K562 (cell line): Measurements from ENCODE around the gene CENPN. TPM values are rescaled to one million over a fixed set of nuclear protein-coding genes. Genes with fewer than 3 reads are reported as not detected.

Source experiments
- ATAC-seq: fragments of 200-7000 bp; cut with Tn5 transposase; 3 replicates; pipeline ENCODE4 v1.9.1; 2020; ENCODE audit warnings: moderate library complexity
- BruUV-seq: library from RNA; stranded (reverse); fragments of 400-500 nt; replicated peaks from 2 replicates; lab custom pipeline; 2021; lab: Mats Ljungman, UMichigan
- CTCF ChIA-PET: fragments of 300-600 bp; formaldehyde crosslinking; extraction: SDS; loops from one replicate; lab custom pipeline; 2021; ENCODE audit warnings: low intra/inter-chr PET ratio; lab: Yijun Ruan, JAX
- POLR2A ChIA-PET: fragments of 300-600, 350-650 bp; sonication (Branson Sonifier 250); formaldehyde crosslinking; extraction: SDS; loops from one replicate; lab custom pipeline; 2021; ENCODE audit warnings: antibody characterized with exemption, inconsistent platforms; lab: Yijun Ruan, JAX
- DNase-seq, 4 experiments: peaks; one replicate each; pipeline versions ENCODE4 v3.0.0 to v3.0.0-alpha.2; 2011 to 2018; ENCODE audit warnings: low spot score in 3 of 4, mixed read lengths in 3 of 4; ENCODE audit errors: extremely low read depth in 1 of 4
- FAIRE-seq: peaks from 2 replicates; lab custom pipeline; 2011; peaks lifted over from hg19 to GRCh38; lab: Jason Lieb, UNC
- H2AFZ ChIP-seq: 2 replicates; pipeline ENCODE4 v1.6.0; 2011; ENCODE audit warnings: low read depth, low read length, control low read depth, inconsistent platforms
- H3K27ac ChIP-seq: fragments of 200-600 bp; 3 replicates; pipeline ENCODE4 v1.8.0; 2011; ENCODE audit warnings: low read depth, mild to moderate bottlenecking, control low read depth, inconsistent platforms, low read length, moderate library complexity, mixed read lengths; ENCODE audit errors: extremely low read depth
- H3K27me3 ChIP-seq, 2 experiments: fragments of 300-600 bp in 1 of 2; 2 replicates in 1 of 2; 3 replicates in 1 of 2; pipeline versions ENCODE4 v1.6.0 to v1.8.0; 2011; ENCODE audit warnings: inconsistent platforms in 2 of 2, low read length in 2 of 2, mild to moderate bottlenecking in 1 of 2, mixed read lengths in 1 of 2, moderate library complexity in 1 of 2; ENCODE audit not compliant: control insufficient read depth in 2 of 2, insufficient read depth in 2 of 2
- H3K36me3 ChIP-seq: fragments of 300-600 bp; 3 replicates; pipeline ENCODE4 v1.8.0; 2011; ENCODE audit warnings: mild to moderate bottlenecking, low read length, inconsistent platforms; ENCODE audit not compliant: control insufficient read depth, insufficient read depth
- H3K4me1 ChIP-seq, 2 experiments: fragments of 200-600 bp in 1 of 2; replicated peaks in 1 of 2; 2 replicates in 1 of 2; 3 replicates in 1 of 2; pipeline versions ENCODE4 v1.5.1 to v1.8.0; 2011; ENCODE audit warnings: inconsistent platforms in 2 of 2, low read length in 2 of 2, mild to moderate bottlenecking in 1 of 2, mixed read lengths in 1 of 2, moderate library complexity in 1 of 2; ENCODE audit not compliant: control insufficient read depth in 2 of 2, insufficient read depth in 2 of 2
- H3K4me2 ChIP-seq: 2 replicates; pipeline ENCODE4 v1.6.1; 2011; ENCODE audit warnings: low read length, control low read depth, inconsistent platforms, mixed read lengths; ENCODE audit not compliant: insufficient read depth
- H3K4me3 ChIP-seq: fragments of 200-600 bp; sonication (generic), shearing (Covaris generic); 2 replicates; pipeline ENCODE4 v1.5.1; 2016; ENCODE audit warnings: control low read depth, inconsistent platforms
- H3K79me2 ChIP-seq: fragments of 200-600 bp; 3 replicates; pipeline ENCODE4 v1.8.0; 2011; ENCODE audit warnings: low read length, inconsistent platforms; ENCODE audit not compliant: control insufficient read depth, insufficient read depth
- H3K9ac ChIP-seq, 2 experiments: 2 replicates each; pipeline versions ENCODE4 v1.6.0 to v1.6.1; 2011; ENCODE audit warnings: low read depth in 2 of 2, low read length in 2 of 2, control low read depth in 1 of 2, inconsistent platforms in 1 of 2, mild to moderate bottlenecking in 1 of 2, mixed read lengths in 1 of 2; ENCODE audit not compliant: insufficient read depth in 1 of 2
- H3K9me1 ChIP-seq: one replicate; pipeline ENCODE4 v1.6.0; 2011; ENCODE audit warnings: inconsistent platforms, mild to moderate bottlenecking, low read length, moderate library complexity; ENCODE audit not compliant: control insufficient read depth, insufficient read depth
- H3K9me3 ChIP-seq: replicated peaks from 2 replicates; pipeline ENCODE4 v1.5.1; 2011; ENCODE audit warnings: low read depth, low read length, inconsistent platforms; ENCODE audit not compliant: control insufficient read depth, insufficient read depth
- H4K20me1 ChIP-seq: replicated peaks from 2 replicates; pipeline ENCODE4 v1.6.1; 2011; ENCODE audit warnings: low read length, inconsistent platforms, mixed read lengths; ENCODE audit not compliant: control insufficient read depth, insufficient read depth
- CTBP1 ChIP-seq: fragments of 450-650 bp; IDR thresholded peaks from 2 replicates; pipeline ENCODE4 v1.6.1; 2016; ENCODE audit warnings: borderline replicate concordance
- MEIS2 ChIP-seq: fragments of 450-650 bp; IDR thresholded peaks from 2 replicates; pipeline ENCODE4 v1.6.1; 2014; ENCODE audit warnings: mild to moderate bottlenecking; ENCODE audit not compliant: partially characterized antibody
- ZBED1 ChIP-seq: IDR thresholded peaks from 2 replicates; pipeline ENCODE4 v1.6.1; 2014
- WGBS: fragments of 100-300 bp; shearing (Covaris generic); methylation state at CpG from one replicate; pipeline ENCODE4 v1.1.6; 2016; ENCODE audit warnings: low coverage, mixed read lengths; ENCODE audit not compliant: insufficient coverage; ENCODE audit errors: missing lambda C conversion rate; 5-methylcytosine and 5-hydroxymethylcytosine counted together
- in situ Hi-C: fragments of 300-500 bp; cut with MboI; formaldehyde crosslinking; loops from 4 replicates; pipeline ENCODE4 v1.15.0; 2018; ENCODE audit warnings: inconsistent platforms, mixed read lengths
- intact Hi-C: fragments of 100-400 bp; cut with micrococcal nuclease; formaldehyde crosslinking; loops from 2 replicates; pipeline ENCODE4 v1.14.2; 2022
- polyA plus RNA-seq, 8 experiments: library from polyadenylated mRNA; depleted of rRNA in 4 of 8; stranded (reverse) in 5 of 8; unstranded in 3 of 8; fragments of >200 nt; fragmentation: Nextera tagmentation in 2 of 8; fragmentation: Illumina TruSeq in 1 of 8; extraction: Ambion mirVana in 2 of 8; extraction: Trizol in 1 of 8; gene quantifications; 2 replicates each; pipeline versions ENCODE4 v1.2.1 to v1.2.3, GENCODE V29; 2011 to 2014; ENCODE audit warnings: inconsistent platforms in 1 of 8, missing spikeins in 1 of 8
- total RNA-seq, 7 experiments: library from RNA; depleted of rRNA in 6 of 7; stranded (reverse); fragments of >200 nt in 6 of 7; fragmentation: Illumina TruSeq in 2 of 7; extraction: Trizol in 2 of 7; gene quantifications; 2 replicates each; pipeline versions ENCODE4 v1.2.1 to v1.2.3, GENCODE V29; 2011 to 2021; ENCODE audit warnings: low replicate concordance in 1 of 7
- TF ChIP-seq, protein P1 (sequence below): fragments of 450-650 bp; IDR thresholded peaks from 2 replicates; pipeline ENCODE4 v1.6.1; 2016
- TF ChIP-seq, protein P2 (sequence below), 2 experiments: IDR thresholded peaks in 1 of 2; conservative IDR thresholded peaks in 1 of 2; 2 replicates each; pipeline ENCODE4 v1.6.1; 2016; ENCODE audit warnings: low read depth in 2 of 2, mild to moderate bottlenecking in 1 of 2, missing compliant biosample characterization in 1 of 2, missing genetic modification characterization in 1 of 2, moderate library complexity in 1 of 2

Gene CENPN
- total and polyA plus RNA-seq, 9 of the 15 experiments (the other 6 are each of a cell fraction or from before 2014, with no cell fraction given): 92.3 to 384 (median 140) TPM

DNA sequence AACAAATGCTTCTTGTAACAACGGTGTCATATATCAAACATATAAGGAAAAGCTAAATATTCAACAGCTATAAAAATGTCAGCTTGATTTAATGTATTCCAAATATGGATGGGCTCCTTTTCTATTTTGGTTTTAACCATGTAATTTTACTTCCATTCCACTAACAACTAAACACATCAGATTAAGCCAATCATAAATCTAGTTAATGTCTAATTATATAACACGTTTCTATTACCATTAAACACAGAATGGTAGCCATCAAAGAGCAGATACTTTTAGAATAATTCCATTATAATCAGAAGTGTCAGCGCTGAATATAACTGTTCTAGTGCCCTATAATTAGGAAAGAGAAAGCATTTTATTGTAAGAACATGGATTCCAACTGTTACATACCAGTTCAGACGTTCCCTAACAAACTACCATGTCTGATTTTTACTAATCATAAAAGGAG, 10.3 kb upstream of the CENPN start:
- intact Hi-C loops: no loop called here
- 53% methylated on average over 4 of the region's 4 CpGs for WGBS
- Histone ChIP-seq H3K4me2 (no peak overlapping the region; the same call in 1 of the 2 replicates), H3K9me1 (no peaks in the 10 kb centered on the region), H3K9ac (no peak overlapping the region), H3K27ac (no peak overlapping the region), H3K4me1 (peaks cover 0 to 18% of the 10 kb centered on the region in 2 experiments; a peak in 2 of 5 replicates), H3K36me3 (peaks cover 32% of the 10 kb centered on the region), H4K20me1 (peaks cover 10% of the 10 kb centered on the region), H3K79me2 (peaks cover 98% of the 10 kb centered on the region), H3K27me3 (no peaks in the 10 kb centered on the region), H3K4me3 (no peak overlapping the region), H2AFZ (no peak overlapping the region), H3K9me3 (no peaks in the 10 kb centered on the region)
- TF ChIP-seq, protein P1, sequence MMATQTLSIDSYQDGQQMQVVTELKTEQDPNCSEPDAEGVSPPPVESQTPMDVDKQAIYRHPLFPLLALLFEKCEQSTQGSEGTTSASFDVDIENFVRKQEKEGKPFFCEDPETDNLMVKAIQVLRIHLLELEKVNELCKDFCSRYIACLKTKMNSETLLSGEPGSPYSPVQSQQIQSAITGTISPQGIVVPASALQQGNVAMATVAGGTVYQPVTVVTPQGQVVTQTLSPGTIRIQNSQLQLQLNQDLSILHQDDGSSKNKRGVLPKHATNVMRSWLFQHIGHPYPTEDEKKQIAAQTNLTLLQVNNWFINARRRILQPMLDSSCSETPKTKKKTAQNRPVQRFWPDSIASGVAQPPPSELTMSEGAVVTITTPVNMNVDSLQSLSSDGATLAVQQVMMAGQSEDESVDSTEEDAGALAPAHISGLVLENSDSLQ: peak; percentile 20; the same call in 1 of the 2 replicates
- no peak for TF ChIP-seq ZBED1
- TF ChIP-seq, protein P2, sequence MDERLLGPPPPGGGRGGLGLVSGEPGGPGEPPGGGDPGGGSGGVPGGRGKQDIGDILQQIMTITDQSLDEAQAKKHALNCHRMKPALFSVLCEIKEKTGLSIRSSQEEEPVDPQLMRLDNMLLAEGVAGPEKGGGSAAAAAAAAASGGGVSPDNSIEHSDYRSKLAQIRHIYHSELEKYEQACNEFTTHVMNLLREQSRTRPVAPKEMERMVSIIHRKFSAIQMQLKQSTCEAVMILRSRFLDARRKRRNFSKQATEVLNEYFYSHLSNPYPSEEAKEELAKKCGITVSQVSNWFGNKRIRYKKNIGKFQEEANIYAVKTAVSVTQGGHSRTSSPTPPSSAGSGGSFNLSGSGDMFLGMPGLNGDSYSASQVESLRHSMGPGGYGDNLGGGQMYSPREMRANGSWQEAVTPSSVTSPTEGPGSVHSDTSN (CRISPR knock-in tag; IDR thresholded peaks at IDR 0.05; ENCODE audit: low read depth): no peak
- TF ChIP-seq, protein P2 (tag; conservative IDR thresholded peaks at IDR 0.05; ENCODE audit: low read depth): peak; percentile 80
- no peak for TF ChIP-seq CTBP1
- peak; percentile 81 for TF ChIP-seq MEIS2
- ChIA-PET CTCF (no interaction called here), POLR2A (interaction anchor here (0.6 kb wide), 1 partner anchor 10 kb away, joined by 3 read pairs; the partner anchor contains the start of genes CENPN and CMC2)
- no peak for DNase-seq
- in situ Hi-C loops: no loop called here
- BruUV-seq: no TSS peak
- no peak for FAIRE-seq
- ATAC-seq: no peak
